ENCODE measurements around the gene FGFBP2. TPM values are rescaled to one million over a fixed set of nuclear protein-coding genes. Genes with fewer than 3 reads are reported as not detected.

Gene FGFBP2, protein sequence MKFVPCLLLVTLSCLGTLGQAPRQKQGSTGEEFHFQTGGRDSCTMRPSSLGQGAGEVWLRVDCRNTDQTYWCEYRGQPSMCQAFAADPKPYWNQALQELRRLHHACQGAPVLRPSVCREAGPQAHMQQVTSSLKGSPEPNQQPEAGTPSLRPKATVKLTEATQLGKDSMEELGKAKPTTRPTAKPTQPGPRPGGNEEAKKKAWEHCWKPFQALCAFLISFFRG
- total RNA-seq (2021) (not detected in 2 replicates), Bru-seq, nascent RNA (not detected), BruChase-seq, experiment 1, labeled RNA remaining after a 2-hour chase (not detected), BruChase-seq, experiment 2, labeled RNA remaining after a 6-hour chase (not detected)
- long read RNA-seq, result 0 reads

DNA sequence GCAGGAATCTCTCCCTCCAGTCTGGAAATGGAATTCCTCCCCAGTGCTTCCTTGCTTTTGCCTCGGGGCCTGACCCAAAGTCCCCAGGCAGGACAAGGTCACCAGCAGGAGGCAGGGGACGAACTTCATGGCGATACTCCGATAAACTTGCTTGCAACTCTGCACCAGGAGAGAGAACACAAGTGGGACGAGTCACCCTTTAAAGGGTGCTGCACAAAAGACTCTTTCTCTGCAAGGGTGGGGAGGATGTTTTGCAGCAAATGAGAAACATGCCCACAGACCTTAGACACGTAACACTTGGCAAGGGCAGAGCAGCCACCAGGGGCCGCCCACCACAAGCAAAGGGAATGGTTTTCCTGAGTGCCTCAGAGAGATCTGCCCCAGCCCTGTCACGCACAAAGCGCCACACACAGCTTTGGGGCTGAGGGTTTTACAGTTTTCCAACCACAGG lies at the start of gene FGFBP2:
TSS of gene FGFBP2 (minus strand) at position 175 of the 451 bp plus-strand sequence. CDS start at position 129, 46 bp downstream.
- Histone ChIP-seq H4K20me1 (ENCODE audit: insufficient read depth) (no peaks in the 10 kb centered on the region), H3K36me3 (ENCODE audit: low read depth) (no peaks in the 10 kb centered on the region), H3K9me2 (ENCODE audit: insufficient read depth) (no peaks in the 10 kb centered on the region), H2AFZ (no peak within 1 kb of the TSS), H3K27me3 (ENCODE audit: insufficient read depth, low read depth) (no peaks in the 10 kb centered on the region; the same call in 1 of the 2 replicates), H3K9me3 (ENCODE audit: insufficient read depth, low read depth) (no peaks in the 10 kb centered on the region), H3K27ac (no peak within 1 kb of the TSS), H3F3A (ENCODE audit: insufficient read depth, low read depth) (no peaks in the 10 kb centered on the region), H3K4me3 (no peak within 1 kb of the TSS), H3K79me2 (ENCODE audit: low read depth) (no peaks in the 10 kb centered on the region), H3K4me1 (replicated peaks; ENCODE audit: insufficient read depth) (no peaks in the 10 kb centered on the region), H3K4me2 (no peak within 1 kb of the TSS)
- intact Hi-C loops (cut with micrococcal nuclease; ENCODE audit: unreplicated experiment), result loop anchor here (1.0 kb wide), 1 partner anchor 38 kb away; no protein-coding TSS in a partner anchor
- no peak for DNase-seq
- ChIA-PET POLR2A (ENCODE audit: unreplicated experiment) (no interaction called here), CTCF (no interaction called here)
- BruUV-seq (replicated peaks), result no TSS peak
- TF ChIP-seq, protein P1, sequence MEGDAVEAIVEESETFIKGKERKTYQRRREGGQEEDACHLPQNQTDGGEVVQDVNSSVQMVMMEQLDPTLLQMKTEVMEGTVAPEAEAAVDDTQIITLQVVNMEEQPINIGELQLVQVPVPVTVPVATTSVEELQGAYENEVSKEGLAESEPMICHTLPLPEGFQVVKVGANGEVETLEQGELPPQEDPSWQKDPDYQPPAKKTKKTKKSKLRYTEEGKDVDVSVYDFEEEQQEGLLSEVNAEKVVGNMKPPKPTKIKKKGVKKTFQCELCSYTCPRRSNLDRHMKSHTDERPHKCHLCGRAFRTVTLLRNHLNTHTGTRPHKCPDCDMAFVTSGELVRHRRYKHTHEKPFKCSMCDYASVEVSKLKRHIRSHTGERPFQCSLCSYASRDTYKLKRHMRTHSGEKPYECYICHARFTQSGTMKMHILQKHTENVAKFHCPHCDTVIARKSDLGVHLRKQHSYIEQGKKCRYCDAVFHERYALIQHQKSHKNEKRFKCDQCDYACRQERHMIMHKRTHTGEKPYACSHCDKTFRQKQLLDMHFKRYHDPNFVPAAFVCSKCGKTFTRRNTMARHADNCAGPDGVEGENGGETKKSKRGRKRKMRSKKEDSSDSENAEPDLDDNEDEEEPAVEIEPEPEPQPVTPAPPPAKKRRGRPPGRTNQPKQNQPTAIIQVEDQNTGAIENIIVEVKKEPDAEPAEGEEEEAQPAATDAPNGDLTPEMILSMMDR (conservative IDR thresholded peaks at IDR 0.05), result peak; percentile 28; the same call in 1 of the 2 replicates
- no peak for TF ChIP-seq EZH2 (IDR thresholded peaks at IDR 0.05; ENCODE audit: low read depth)

DNA sequence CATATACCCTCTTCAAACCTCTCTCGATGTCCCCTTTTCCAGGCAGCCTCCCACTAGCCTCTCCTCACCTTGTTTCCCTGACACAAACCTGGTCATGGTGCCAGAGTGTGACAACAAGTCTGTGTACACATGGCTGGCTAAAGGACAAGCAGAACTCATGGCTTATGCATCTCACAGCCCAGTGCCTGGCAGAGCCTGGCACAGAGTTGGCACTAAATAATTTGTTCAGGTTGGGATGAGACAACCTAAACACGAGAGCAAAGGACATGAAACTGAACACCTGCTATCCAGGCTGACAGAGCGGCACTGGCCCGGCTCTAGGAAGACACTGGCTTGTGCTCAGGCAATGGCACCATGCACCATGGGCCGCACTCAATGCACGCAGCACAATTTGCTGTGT lies 48.2 kb upstream of the FGFBP2 start:
- POLR2A ChIA-PET (ENCODE audit: unreplicated experiment), result no interaction called here
- Histone ChIP-seq H3K4me3 (no peak overlapping the region), H3K79me2 (ENCODE audit: low read depth) (no peaks in the 10 kb centered on the region), H4K20me1 (ENCODE audit: insufficient read depth) (no peaks in the 10 kb centered on the region), H2AFZ (no peak overlapping the region), H3F3A (ENCODE audit: insufficient read depth, low read depth) (no peaks in the 10 kb centered on the region), H3K27me3 (ENCODE audit: insufficient read depth, low read depth) (no peaks in the 10 kb centered on the region), H3K9me2 (ENCODE audit: insufficient read depth) (no peaks in the 10 kb centered on the region), H3K36me3 (ENCODE audit: low read depth) (no peaks in the 10 kb centered on the region), H3K9me3 (ENCODE audit: insufficient read depth, low read depth) (no peaks in the 10 kb centered on the region), H3K4me2 (no peak overlapping the region), H3K27ac (no peak overlapping the region), H3K4me1 (replicated peaks; ENCODE audit: insufficient read depth) (no peaks in the 10 kb centered on the region)
- intact Hi-C loops (cut with micrococcal nuclease; ENCODE audit: unreplicated experiment), result no loop called here
- no peak for DNase-seq
- no TSS peak for BruUV-seq (replicated peaks)
- CTCF ChIA-PET, result no interaction called here
- TF ChIP-seq, protein P1 (conservative IDR thresholded peaks at IDR 0.05), result no peak
- TF ChIP-seq EZH2 (IDR thresholded peaks at IDR 0.05; ENCODE audit: low read depth), result no peak

DNA sequence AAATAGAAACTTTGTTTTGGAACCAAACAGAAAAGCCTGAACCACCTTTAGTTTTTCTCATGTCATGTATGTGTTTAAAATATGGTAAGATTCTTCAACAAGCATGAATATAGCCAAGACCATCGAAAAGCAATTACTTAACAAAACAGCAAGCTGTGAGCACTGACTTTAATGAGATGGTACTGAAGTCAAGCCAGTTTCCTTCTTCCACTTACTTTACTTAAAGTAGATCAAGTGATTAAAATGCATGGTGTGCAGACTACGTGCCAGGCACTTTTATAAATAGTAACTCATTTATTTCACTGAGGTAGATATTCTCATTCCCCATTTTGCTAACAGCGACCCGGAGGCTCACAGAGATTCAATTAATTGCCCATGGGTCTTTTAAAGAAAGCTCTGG lies 46.2 kb upstream of the FGFBP2 start:
- no peaks in the 10 kb centered on the region for H3K4me1 ChIP-seq (replicated peaks; ENCODE audit: insufficient read depth)
- no peaks in the 10 kb centered on the region for H4K20me1 ChIP-seq (ENCODE audit: insufficient read depth)
- H3K27ac ChIP-seq, result no peak overlapping the region
- H3K9me2 ChIP-seq (ENCODE audit: insufficient read depth), result no peaks in the 10 kb centered on the region
- H2AFZ ChIP-seq, result no peak overlapping the region
- ChIA-PET POLR2A (ENCODE audit: unreplicated experiment) (no interaction called here), CTCF (no interaction called here)
- H3K36me3 ChIP-seq (ENCODE audit: low read depth), result no peaks in the 10 kb centered on the region
- H3K4me2 ChIP-seq, result no peak overlapping the region
- H3K79me2 ChIP-seq (ENCODE audit: low read depth), result no peaks in the 10 kb centered on the region
- intact Hi-C loops (cut with micrococcal nuclease; ENCODE audit: unreplicated experiment), result no loop called here
- H3K4me3 ChIP-seq, result no peak overlapping the region
- no peaks in the 10 kb centered on the region for H3K9me3 ChIP-seq (ENCODE audit: insufficient read depth, low read depth)
- no peaks in the 10 kb centered on the region for H3F3A ChIP-seq (ENCODE audit: insufficient read depth, low read depth)
- DNase-seq, result no peak
- BruUV-seq (replicated peaks), result no TSS peak
- no peaks in the 10 kb centered on the region for H3K27me3 ChIP-seq (ENCODE audit: insufficient read depth, low read depth)
- TF ChIP-seq EZH2 (IDR thresholded peaks at IDR 0.05; ENCODE audit: low read depth), result no peak
- TF ChIP-seq, protein P1 (conservative IDR thresholded peaks at IDR 0.05), result no peak

All from PC-9 (cell line).